Ishikawa (cell line): ENCODE measurements around the gene KIAA1671.

Experiments used
- CEBPB ChIP-seq: IDR thresholded peaks from 2 replicates; pipeline ENCODE4 v1.6.1; 2012
- CREB1 ChIP-seq: IDR thresholded peaks from 2 replicates; pipeline ENCODE4 v1.6.1; 2012; ENCODE audit warnings: low read depth
- EGR1 ChIP-seq: IDR thresholded peaks from 2 replicates; pipeline ENCODE4 v1.6.1; 2012
- EP300 ChIP-seq: IDR thresholded peaks from 2 replicates; pipeline ENCODE4 v1.6.1; 2012; ENCODE audit warnings: borderline replicate concordance
- MAX ChIP-seq: IDR thresholded peaks from 2 replicates; pipeline ENCODE4 v1.6.1; 2012
- NFIC ChIP-seq: IDR thresholded peaks from 2 replicates; pipeline ENCODE4 v1.6.1; 2012
- RAD21 ChIP-seq: IDR thresholded peaks from 2 replicates; pipeline ENCODE4 v1.6.1; 2012; ENCODE audit warnings: low read depth
- REST ChIP-seq: IDR thresholded peaks from 2 replicates; pipeline ENCODE4 v1.6.1; 2012; ENCODE audit warnings: low read depth, mild to moderate bottlenecking
- TAF1 ChIP-seq: IDR thresholded peaks from 2 replicates; pipeline ENCODE4 v1.6.1; 2012; ENCODE audit warnings: low read depth, mild to moderate bottlenecking
- TCF12 ChIP-seq: IDR thresholded peaks from 2 replicates; pipeline ENCODE4 v1.6.1; 2012; ENCODE audit warnings: low read depth
- TEAD4 ChIP-seq: IDR thresholded peaks from 2 replicates; pipeline ENCODE4 v1.6.1; 2012
- YY1 ChIP-seq: IDR thresholded peaks from 2 replicates; pipeline ENCODE4 v1.6.1; 2012; ENCODE audit warnings: low read depth

- TF ChIP-seq TEAD4 (no peak), NFIC (no peak), CREB1 (no peak), REST (no peak), EGR1 (no peak), YY1 (no peak), CEBPB (no peak), TAF1 (no peak), TCF12 (no peak), MAX (no peak), RAD21 (no peak), EP300 (no peak)
Observed at GRCh38 chr22:25021976-25022711, 69.6 kb downstream of the KIAA1671 start.
